Non-pigmented ciliary epithelial cell (primary cell): Measurements from ENCODE around the gene UBR4.

ENCODE experiments used
- DNase-seq: peaks from one replicate; pipeline ENCODE4 v3.0.0-alpha.2; 2010; ENCODE audit warnings: low read depth

The UBR4 gene

GRCh38 chr1:19036041-19036812 lies 173.8 kb downstream of the UBR4 start:
- DNase-seq: no peak

DNA sequence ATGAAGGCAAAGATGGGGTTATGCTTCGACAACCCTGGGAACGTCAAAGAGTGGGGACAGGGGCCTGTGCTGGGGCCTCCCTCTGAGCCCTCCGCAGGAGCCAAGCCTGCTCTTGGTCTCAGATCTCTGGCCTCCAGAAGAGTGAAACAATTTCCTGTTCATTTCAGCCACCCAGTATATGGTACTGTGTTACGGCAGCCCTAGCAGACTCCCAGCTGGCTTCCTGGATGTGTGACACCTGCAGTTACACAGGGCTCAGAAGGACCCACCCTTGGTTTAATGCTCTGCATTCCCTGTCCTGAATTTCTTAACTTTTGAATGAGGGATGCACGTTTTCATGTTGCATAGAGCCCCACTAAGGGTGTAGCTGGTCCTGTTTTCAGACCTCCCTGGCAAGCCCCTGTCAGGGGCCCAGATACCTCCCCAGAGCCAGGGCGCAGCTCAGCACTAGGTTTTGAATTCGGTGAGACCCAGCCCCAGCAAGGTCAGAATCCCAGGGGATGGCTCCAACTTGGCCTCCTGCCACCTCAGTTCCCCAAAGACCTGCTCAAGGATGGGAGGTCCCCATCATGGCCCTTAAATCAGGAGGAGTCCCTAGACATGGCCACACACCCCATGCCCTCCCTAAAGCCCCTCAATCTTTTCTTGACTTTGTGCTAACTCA lies 174.6 kb downstream of the UBR4 start:
- no peak for DNase-seq

DNA sequence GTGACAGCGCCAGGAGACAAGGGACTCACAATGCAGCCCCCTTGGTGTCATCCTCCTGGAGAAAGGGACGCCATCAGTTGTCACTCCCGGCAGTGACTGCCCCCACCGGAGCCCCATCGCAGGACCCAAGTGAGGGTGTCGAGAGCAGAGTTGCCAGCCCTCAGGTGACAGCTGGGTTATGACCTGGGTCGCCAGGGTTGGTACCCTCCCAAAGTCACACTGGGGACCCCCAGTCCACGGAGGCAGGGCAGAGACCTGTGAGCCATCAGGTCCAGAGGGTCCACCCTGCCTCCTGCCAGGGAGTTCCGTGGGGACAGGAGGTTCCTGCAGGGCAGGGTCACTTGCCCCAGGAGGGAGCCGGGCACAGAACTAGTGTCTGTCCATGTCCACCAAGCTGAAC lies 175.3 kb downstream of the UBR4 start:
- no peak for DNase-seq

- DNase-seq: no peak
These were observed 176.0 kb downstream of the UBR4 start for GRCh38 chr1:19033926-19034680.

GRCh38 chr1:19033515-19033839 lies 176.6 kb downstream of the UBR4 start:
- DNase-seq: no peak

GRCh38 chr1:19032701-19033514 lies 177.2 kb downstream of the UBR4 start:
- DNase-seq: no peak

DNA sequence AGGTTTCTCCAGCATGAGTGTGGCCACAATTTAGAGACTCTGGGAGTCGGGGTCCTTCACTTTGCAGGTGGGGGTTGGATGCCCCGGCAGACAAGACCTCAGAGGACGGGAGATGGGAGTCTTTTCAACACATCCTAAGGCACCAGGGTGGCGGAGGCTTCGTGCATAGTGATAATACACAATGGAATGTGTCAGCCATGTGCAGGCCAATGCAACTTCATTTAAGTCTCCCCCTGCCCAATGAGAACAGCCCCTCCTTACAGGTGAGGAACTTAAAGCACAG lies 177.7 kb downstream of the UBR4 start:
- DNase-seq: no peak

- DNase-seq: no peak
These were observed 180.6 kb downstream of the UBR4 start for GRCh38 chr1:19029191-19030085.

GRCh38 chr1:19028546-19029129 lies 181.4 kb downstream of the UBR4 start:
- DNase-seq: no peak

DNA sequence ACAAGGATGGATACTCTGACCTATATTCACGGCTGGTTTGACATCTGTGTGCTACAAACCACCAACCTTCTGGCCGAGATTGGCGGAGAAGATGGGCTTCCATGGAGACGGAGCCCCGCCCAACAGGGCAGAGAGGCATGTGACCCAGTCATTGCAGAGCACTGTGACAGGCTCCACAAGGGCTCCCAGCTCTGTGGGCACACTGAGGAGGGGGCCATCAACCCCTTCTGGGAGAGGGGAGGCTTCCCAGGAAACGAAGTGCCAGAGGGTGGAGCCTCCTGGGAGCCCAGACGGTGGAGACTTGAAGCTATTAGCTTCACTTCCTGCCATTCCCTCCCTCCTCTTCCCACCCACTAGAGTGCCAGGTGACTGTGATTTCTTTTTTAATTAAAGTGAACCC lies 182.0 kb downstream of the UBR4 start:
- DNase-seq: no peak
